Measurements from ENCODE around the gene AHCTF1.
"Not testable (repeated sequence)": the region's sequence is repeated elsewhere in the genome, so short reads cannot be mapped to it uniquely, and the experiment has no call there.

AHCTF1 gene

GRCh38 chr1:246878551-246878950, 53.2 kb downstream of the AHCTF1 start:
- H2AFZ ChIP-seq (ENCODE audit: low read depth): no peak overlapping the region
- no peak overlapping the region for H3K9ac ChIP-seq
- no peak overlapping the region for H3K27ac ChIP-seq
- no peaks in the 10 kb centered on the region; the same call in 1 of the 2 replicates for H4K20me1 ChIP-seq (ENCODE audit: insufficient read depth)
- no peak overlapping the region for H3K4me2 ChIP-seq
- no peaks in the 10 kb centered on the region for H3K27me3 ChIP-seq (ENCODE audit: insufficient read depth, low read depth)
- H3K4me3 ChIP-seq (IDR thresholded peaks at IDR 0.05; ENCODE audit: insufficient read depth, low read depth, low read length): no peak overlapping the region
- no peaks in the 10 kb centered on the region for H3K4me1 ChIP-seq (ENCODE audit: low read depth, poor library complexity, severe bottlenecking)
- TF ChIP-seq CTCF (conservative IDR thresholded peaks at IDR 0.05; ENCODE audit: low read depth, low read length): no peak
- peaks cover 3% of the 10 kb centered on the region; the same call in 1 of the 2 replicates for H3K36me3 ChIP-seq (ENCODE audit: insufficient read depth)
- H3K79me2 ChIP-seq (ENCODE audit: insufficient read depth, low read depth): peaks cover 6% of the 10 kb centered on the region; the same call in 1 of the 2 replicates

DNA sequence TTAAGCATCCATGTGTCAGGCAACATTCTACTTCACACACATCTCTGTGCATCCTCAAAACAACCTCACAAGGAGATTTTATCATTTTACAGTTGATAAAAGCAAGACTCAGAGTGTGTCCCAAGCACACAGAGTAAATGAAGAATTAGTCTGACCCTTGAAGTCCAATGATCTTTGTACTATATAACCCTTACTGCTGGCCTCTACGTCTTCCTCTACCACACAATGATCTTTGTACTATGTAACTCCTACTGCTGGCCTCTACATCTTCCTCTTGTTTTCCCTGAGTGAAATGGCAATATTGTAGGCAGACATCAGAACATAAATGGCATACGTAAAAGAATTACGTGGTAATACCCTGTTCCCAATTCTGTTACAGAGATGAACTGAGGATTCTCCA, 55.3 kb downstream of the AHCTF1 start:
- no peak overlapping the region for H2AFZ ChIP-seq (ENCODE audit: low read depth)
- H3K27ac ChIP-seq: no peak overlapping the region
- H3K4me2 ChIP-seq: no peak overlapping the region
- no peaks in the 10 kb centered on the region for H3K27me3 ChIP-seq (ENCODE audit: insufficient read depth, low read depth)
- no peaks in the 10 kb centered on the region; the same call in 1 of the 2 replicates for H4K20me1 ChIP-seq (ENCODE audit: insufficient read depth)
- no peak for TF ChIP-seq CTCF (conservative IDR thresholded peaks at IDR 0.05; ENCODE audit: low read depth, low read length)
- H3K79me2 ChIP-seq (ENCODE audit: insufficient read depth, low read depth): peaks cover 6% of the 10 kb centered on the region; the same call in 1 of the 2 replicates
- H3K9ac ChIP-seq: no peak overlapping the region
- H3K4me3 ChIP-seq (IDR thresholded peaks at IDR 0.05; ENCODE audit: insufficient read depth, low read depth, low read length): no peak overlapping the region
- H3K4me1 ChIP-seq (ENCODE audit: low read depth, poor library complexity, severe bottlenecking): no peaks in the 10 kb centered on the region
- H3K36me3 ChIP-seq (ENCODE audit: insufficient read depth): peaks cover 3% of the 10 kb centered on the region; the same call in 1 of the 2 replicates

DNA sequence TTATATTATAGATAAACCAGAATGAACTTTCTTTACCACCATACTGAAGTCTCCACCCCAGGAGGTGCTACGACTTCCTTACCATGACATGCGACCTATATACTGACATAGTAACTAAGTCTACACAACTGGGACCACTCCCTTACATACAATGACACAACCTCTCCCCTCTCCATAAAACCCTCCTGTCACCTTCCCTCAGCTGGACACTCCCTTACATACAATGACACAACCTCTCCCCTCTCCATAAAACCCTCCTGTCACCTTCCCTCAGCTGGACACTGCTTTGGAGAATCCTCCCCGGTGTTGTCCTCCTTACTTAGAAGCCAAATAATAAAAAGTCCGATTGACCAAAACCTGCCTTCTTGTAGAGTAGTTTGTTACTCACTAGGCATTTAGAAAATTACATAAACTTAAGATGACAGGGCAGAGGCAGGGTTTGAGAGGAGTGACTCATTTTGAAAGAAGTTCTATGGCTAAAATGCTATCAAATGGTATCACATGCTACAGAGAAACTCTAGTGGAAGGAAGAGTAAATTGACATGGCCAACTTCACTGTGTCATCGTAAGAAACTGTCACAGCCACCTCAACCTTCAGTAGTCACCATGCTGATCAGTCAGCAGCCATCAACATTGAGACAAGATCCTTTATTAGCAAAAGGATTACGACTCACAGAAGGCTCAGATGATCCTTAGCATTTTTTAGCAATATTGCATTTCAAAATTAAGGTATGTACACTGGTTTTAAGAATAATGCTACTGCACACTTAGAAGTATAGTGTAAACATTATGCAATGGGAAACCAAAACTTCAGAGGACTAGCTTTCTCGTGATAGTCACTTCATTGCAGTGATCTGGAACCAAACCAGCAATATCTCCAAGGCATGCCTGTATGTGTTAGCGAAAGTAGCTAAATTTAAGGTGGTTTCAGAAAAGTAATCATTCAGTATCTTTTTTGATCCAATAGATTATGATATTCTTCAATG, 56.4 kb downstream of the AHCTF1 start:
- no peaks in the 10 kb centered on the region for H3K4me1 ChIP-seq (ENCODE audit: low read depth, poor library complexity, severe bottlenecking)
- H3K36me3 ChIP-seq (ENCODE audit: insufficient read depth): peaks cover 3% of the 10 kb centered on the region; the same call in 1 of the 2 replicates
- H4K20me1 ChIP-seq (ENCODE audit: insufficient read depth): no peaks in the 10 kb centered on the region; the same call in 1 of the 2 replicates
- H3K27ac ChIP-seq: no peak overlapping the region
- TF ChIP-seq CTCF (conservative IDR thresholded peaks at IDR 0.05; ENCODE audit: low read depth, low read length): no peak
- H3K9ac ChIP-seq: no peak overlapping the region
- H3K79me2 ChIP-seq (ENCODE audit: insufficient read depth, low read depth): no peaks in the 10 kb centered on the region; the same call in 1 of the 2 replicates
- H3K4me3 ChIP-seq (IDR thresholded peaks at IDR 0.05; ENCODE audit: insufficient read depth, low read depth, low read length): no peak overlapping the region
- no peaks in the 10 kb centered on the region for H3K27me3 ChIP-seq (ENCODE audit: insufficient read depth, low read depth)
- H2AFZ ChIP-seq (ENCODE audit: low read depth): no peak overlapping the region
- no peak overlapping the region for H3K4me2 ChIP-seq

DNA sequence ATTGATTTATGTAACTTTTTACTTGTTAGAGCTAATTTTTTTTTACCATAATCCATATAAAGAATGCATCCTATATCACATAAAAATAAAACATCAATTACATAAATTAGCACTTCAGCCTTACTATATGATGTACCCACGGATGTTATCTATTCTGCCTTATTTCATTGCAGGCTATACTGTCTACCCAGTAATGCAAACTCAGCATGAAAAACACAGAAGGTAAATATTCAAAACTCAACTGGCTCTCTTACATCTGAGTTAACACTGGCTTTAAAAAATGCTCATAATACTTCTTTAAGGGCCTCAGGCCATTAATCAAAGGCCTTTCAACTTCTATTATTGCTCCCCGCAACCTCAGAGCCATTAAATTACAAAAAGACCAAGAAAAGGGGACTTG, 65.8 kb downstream of the AHCTF1 start:
- Histone ChIP-seq H3K27ac (no peak overlapping the region), H3K79me2 (ENCODE audit: insufficient read depth, low read depth) (no peaks in the 10 kb centered on the region), H3K36me3 (ENCODE audit: insufficient read depth) (peaks cover 20% of the 10 kb centered on the region), H3K4me1 (ENCODE audit: low read depth, poor library complexity, severe bottlenecking) (no peaks in the 10 kb centered on the region), H3K4me3 (IDR thresholded peaks at IDR 0.05; ENCODE audit: insufficient read depth, low read depth, low read length) (no peak overlapping the region), H2AFZ (ENCODE audit: low read depth) (no peak overlapping the region), H3K27me3 (ENCODE audit: insufficient read depth, low read depth) (no peaks in the 10 kb centered on the region), H4K20me1 (ENCODE audit: insufficient read depth) (no peaks in the 10 kb centered on the region), H3K9ac (no peak overlapping the region), H3K4me2 (no peak overlapping the region)
- no peak for TF ChIP-seq CTCF (conservative IDR thresholded peaks at IDR 0.05; ENCODE audit: low read depth, low read length)

DNA sequence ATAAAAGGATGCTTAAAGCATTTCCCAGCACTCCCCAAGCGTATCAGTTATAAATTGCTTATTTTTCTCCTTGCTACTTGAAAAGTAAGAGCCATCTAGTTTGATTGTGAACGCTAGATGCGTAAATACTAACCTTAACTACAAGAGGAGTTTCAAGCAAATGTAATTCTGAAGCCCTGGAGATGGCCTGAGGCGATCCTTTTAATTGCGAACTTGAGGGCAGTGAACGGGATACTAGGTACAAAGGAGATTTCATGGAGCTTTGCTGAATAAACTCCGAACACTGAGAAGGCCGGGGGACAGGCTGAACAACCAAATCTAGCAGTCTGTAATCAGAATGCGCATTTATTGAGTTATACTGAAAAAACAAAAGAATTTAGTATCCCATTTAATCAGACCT, 68.0 kb downstream of the AHCTF1 start:
- not testable (repeated sequence) for H3K27ac ChIP-seq; H4K20me1 ChIP-seq (ENCODE audit: insufficient read depth)

More for the DNA sequence above, 68.0 kb downstream of the AHCTF1 start:
- H2AFZ ChIP-seq (ENCODE audit: low read depth); H3K4me2 ChIP-seq; H3K9ac ChIP-seq; H3K4me3 ChIP-seq (IDR thresholded peaks at IDR 0.05; ENCODE audit: insufficient read depth, low read depth, low read length); H3K79me2 ChIP-seq (ENCODE audit: insufficient read depth, low read depth); H3K4me1 ChIP-seq (ENCODE audit: low read depth, poor library complexity, severe bottlenecking); H3K27me3 ChIP-seq (ENCODE audit: insufficient read depth, low read depth): not testable (repeated sequence)
- peaks cover 20% of the 10 kb centered on the region for H3K36me3 ChIP-seq (ENCODE audit: insufficient read depth)
